ENCODE data around the gene NR2F6.

NR2F6 gene

GRCh38 chr19:17237747-17238706, 7.7 kb downstream of the NR2F6 start:
- DNase-seq (ENCODE audit: low read depth in 2 of 2), result no peak

GRCh38 chr19:17236811-17237543, 8.7 kb downstream of the NR2F6 start:
- DNase-seq (ENCODE audit: low read depth in 2 of 2), result no peak

- no peak for DNase-seq (ENCODE audit: low read depth in 2 of 2)
Measured at GRCh38 chr19:17235971-17236777, 9.5 kb downstream of the NR2F6 start.

GRCh38 chr19:17235300-17235970, 10.3 kb downstream of the NR2F6 start:
- DNase-seq (ENCODE audit: low read depth in 2 of 2), result peak; percentile 58 to 63

- DNase-seq (ENCODE audit: low read depth in 2 of 2), result peak; percentile 40 to 54
Measured at GRCh38 chr19:17234911-17235299, 10.8 kb downstream of the NR2F6 start.

- DNase-seq (ENCODE audit: low read depth in 2 of 2), result no peak
Measured at GRCh38 chr19:17232258-17232657, 13.5 kb downstream of the NR2F6 start.

- no peak for DNase-seq (ENCODE audit: low read depth in 2 of 2)
Measured at GRCh38 chr19:17229890-17230289, 15.8 kb downstream of the NR2F6 start.

GRCh38 chr19:17227798-17228367, 17.8 kb downstream of the NR2F6 start:
- DNase-seq (ENCODE audit: low read depth in 2 of 2), result no peak

GRCh38 chr19:17226002-17226933, 19.5 kb downstream of the NR2F6 start, which contains the start of gene OCEL1:
Gene OCEL1 (plus strand): TSS chr19:17226226. CDS start chr19:17226248, 22 bp downstream.
- peak; percentile 94 to 96 for DNase-seq (ENCODE audit: low read depth in 2 of 2)

GRCh38 chr19:17225053-17225452, 20.7 kb downstream of the NR2F6 start:
- no peak for DNase-seq (ENCODE audit: low read depth in 2 of 2)

- no peak for DNase-seq (ENCODE audit: low read depth in 2 of 2)
Measured at GRCh38 chr19:17220207-17220758, 25.4 kb downstream of the NR2F6 start.

- no peak for DNase-seq (ENCODE audit: low read depth in 2 of 2)
Measured at GRCh38 chr19:17219286-17219685, 26.4 kb downstream of the NR2F6 start.

- DNase-seq (ENCODE audit: low read depth in 2 of 2), result no peak
Measured at GRCh38 chr19:17216058-17216670, 29.6 kb downstream of the NR2F6 start.

GRCh38 chr19:17215127-17215971, 30.4 kb downstream of the NR2F6 start, which contains the start of gene USE1:
Gene USE1 (plus strand): TSS chr19:17215357. CDS start chr19:17215406, 49 bp downstream.
- DNase-seq (ENCODE audit: low read depth in 2 of 2), result peak; percentile 76 to 77

GRCh38 chr19:17214508-17215126, 31.1 kb downstream of the NR2F6 start:
- no peak for DNase-seq (ENCODE audit: low read depth in 2 of 2)

GRCh38 chr19:17213334-17213733, 32.4 kb downstream of the NR2F6 start:
- no peak for DNase-seq (ENCODE audit: low read depth in 2 of 2)

Data from stimulated activated CD8-positive, alpha-beta memory T cell treated with anti-CD3 and anti-CD28 coated beads, Interleukin-15, amount 100 ng/mL, for 48 hours (primary cell).